HG02981 (cell line): ENCODE data around the gene ACOX1.

ENCODE experiments used
- ATAC-seq: cut with Tn5 transposase; IDR thresholded peaks from one replicate; pipeline ENCODE4 v1.9.1; 2021; ENCODE audit warnings: mild to moderate bottlenecking, moderate library complexity; ENCODE audit not compliant: unreplicated experiment

Gene ACOX1

GRCh38 chr17:75893305-75894048 lies 85.5 kb downstream of the ACOX1 start:
- ATAC-seq, result no peak

DNA sequence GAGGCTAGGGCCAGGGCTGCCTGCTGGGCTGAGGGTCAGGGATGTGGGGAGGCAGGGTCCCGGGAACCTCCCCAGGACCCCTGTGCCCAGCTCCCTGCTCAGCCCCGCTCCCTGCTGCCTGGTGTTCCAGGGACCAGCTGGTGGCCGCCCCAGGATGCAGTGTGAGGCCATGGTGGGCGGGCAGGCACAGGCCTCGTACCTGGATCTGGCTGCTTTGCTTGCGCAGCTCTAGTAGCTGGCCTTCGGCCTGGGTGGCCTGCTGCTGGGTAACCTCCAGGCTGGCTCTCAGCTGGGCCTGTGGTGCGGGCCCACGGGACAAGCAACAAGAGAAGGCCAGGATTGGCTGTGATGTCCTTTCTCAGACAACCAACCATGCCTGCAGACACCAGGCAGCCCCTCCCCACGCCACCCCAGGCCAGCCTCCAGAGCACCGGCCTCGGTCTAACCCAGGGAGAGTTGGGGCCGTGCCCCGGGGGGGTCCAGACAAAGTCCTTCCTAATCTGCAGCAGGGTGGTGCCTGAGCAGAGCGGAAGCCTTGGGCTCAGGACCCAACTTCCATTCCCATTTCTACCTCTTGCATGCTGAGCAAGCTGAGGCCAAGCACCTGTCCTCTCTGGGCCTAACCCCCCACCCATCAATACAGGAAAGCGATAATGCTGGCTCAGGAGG lies 86.3 kb downstream of the ACOX1 start:
- ATAC-seq, result no peak

- ATAC-seq, result no peak
Observed at GRCh38 chr17:75891605-75892555, 87.1 kb downstream of the ACOX1 start.
